H9 (cell line): ENCODE results near the gene TRIM61. TPM values are rescaled to one million over a fixed set of nuclear protein-coding genes. Genes with fewer than 3 reads are reported as not detected.

Source experiments
- DNase-seq: peaks from one replicate; pipeline ENCODE4 v3.0.0-alpha.2; 2017
- H2AFZ ChIP-seq: one replicate; pipeline ENCODE4 v1.6.1; 2013; ENCODE audit warnings: mild to moderate bottlenecking, low read length, control low read depth, moderate library complexity
- H2AK5ac ChIP-seq: 2 replicates; pipeline ENCODE4 v1.6.1; 2013; ENCODE audit warnings: low read length, control low read depth, mixed read lengths; ENCODE audit not compliant: insufficient read length
- H2BK120ac ChIP-seq: one replicate; pipeline ENCODE4 v1.6.1; 2013; ENCODE audit warnings: low read depth, mild to moderate bottlenecking, low read length, control low read depth, inconsistent platforms; ENCODE audit not compliant: poor library complexity, severe bottlenecking
- H2BK12ac ChIP-seq: 2 replicates; pipeline ENCODE4 v1.6.1; 2013; ENCODE audit warnings: low read length, control low read depth, mixed read lengths, low read depth; ENCODE audit not compliant: insufficient read length
- H2BK15ac ChIP-seq: 2 replicates; pipeline ENCODE4 v1.6.1; 2013; ENCODE audit warnings: low read depth, low read length, control low read depth
- H2BK20ac ChIP-seq: one replicate; pipeline ENCODE4 v1.6.1; 2013; ENCODE audit warnings: low read depth, mild to moderate bottlenecking, low read length, control low read depth, inconsistent platforms; ENCODE audit not compliant: poor library complexity, severe bottlenecking
- H2BK5ac ChIP-seq: 2 replicates; pipeline ENCODE4 v1.6.1; 2013; ENCODE audit warnings: low read length, control low read depth, mixed read lengths; ENCODE audit not compliant: insufficient read length
- H3K14ac ChIP-seq: 2 replicates; pipeline ENCODE4 v1.6.1; 2013; ENCODE audit warnings: low read length, control low read depth; ENCODE audit not compliant: insufficient read depth
- H3K18ac ChIP-seq: 2 replicates; pipeline ENCODE4 v1.6.1; 2013; ENCODE audit warnings: low read depth, mild to moderate bottlenecking, mixed read lengths, low read length, control low read depth; ENCODE audit not compliant: insufficient read length
- H3K23ac ChIP-seq: 2 replicates; pipeline ENCODE4 v1.6.1; 2013; ENCODE audit warnings: low read length, control low read depth, mixed read lengths, low read depth; ENCODE audit not compliant: insufficient read length
- H3K23me2 ChIP-seq: 2 replicates; pipeline ENCODE4 v1.6.1; 2013; ENCODE audit warnings: low read depth, mild to moderate bottlenecking, mixed read lengths, low read length, control low read depth; ENCODE audit not compliant: insufficient read length, poor library complexity, severe bottlenecking
- H3K27ac ChIP-seq: 2 replicates; pipeline ENCODE4 v1.5.1; 2013; ENCODE audit warnings: low read length, control low read depth, mixed read lengths, low read depth; ENCODE audit not compliant: insufficient read length
- H3K27me3 ChIP-seq: 2 replicates; pipeline ENCODE4 v1.6.1; 2013; ENCODE audit warnings: low read length, control low read depth, inconsistent platforms; ENCODE audit not compliant: insufficient read depth
- H3K4ac ChIP-seq: 2 replicates; pipeline ENCODE4 v1.6.1; 2013; ENCODE audit warnings: low read depth, mild to moderate bottlenecking, control low read depth, inconsistent platforms, low read length, moderate library complexity
- H3K4me1 ChIP-seq: 2 replicates; pipeline ENCODE4 v1.6.1; 2013; ENCODE audit warnings: low read length, control low read depth, inconsistent platforms; ENCODE audit not compliant: insufficient read depth
- H3K4me2 ChIP-seq: 2 replicates; pipeline ENCODE4 v1.6.1; 2013; ENCODE audit warnings: low read length, control low read depth, mixed read lengths; ENCODE audit not compliant: insufficient read length, insufficient read depth
- H3K56ac ChIP-seq: 2 replicates; pipeline ENCODE4 v1.6.1; 2013; ENCODE audit warnings: low read depth, mild to moderate bottlenecking, mixed read lengths, low read length, control low read depth; ENCODE audit not compliant: insufficient read length
- H3K79me1 ChIP-seq: 2 replicates; pipeline ENCODE4 v1.6.1; 2013; ENCODE audit warnings: low read depth, mild to moderate bottlenecking, moderate library complexity, low read length, control low read depth, inconsistent platforms; ENCODE audit not compliant: insufficient read depth, poor library complexity, severe bottlenecking
- H3K79me2 ChIP-seq: 2 replicates; pipeline ENCODE4 v1.6.1; 2013; ENCODE audit warnings: low read length, control low read depth, inconsistent platforms; ENCODE audit not compliant: insufficient read depth
- H3K9ac ChIP-seq: 2 replicates; pipeline ENCODE4 v1.6.1; 2013; ENCODE audit warnings: low read length, control low read depth, mixed read lengths; ENCODE audit not compliant: insufficient read length; ENCODE audit errors: extremely low read depth
- H3K9me3 ChIP-seq: one replicate; pipeline ENCODE4 v1.6.1; 2013; ENCODE audit warnings: low read depth, low read length, inconsistent platforms; ENCODE audit not compliant: control insufficient read depth
- H3T11ph ChIP-seq: one replicate; pipeline ENCODE4 v1.6.1; 2013; ENCODE audit warnings: mild to moderate bottlenecking, low read length, control low read depth, inconsistent platforms
- H4K20me1 ChIP-seq: one replicate; pipeline ENCODE4 v1.6.1; 2013; ENCODE audit not compliant: control insufficient read depth, insufficient read length, insufficient read depth
- H4K5ac ChIP-seq: 2 replicates; pipeline ENCODE4 v1.6.1; 2013; ENCODE audit warnings: low read depth, mild to moderate bottlenecking, mixed read lengths, low read length, control low read depth; ENCODE audit not compliant: insufficient read length
- H4K8ac ChIP-seq: replicated peaks from 2 replicates; pipeline ENCODE4 v1.6.1; 2013; ENCODE audit warnings: low read length, control low read depth, mixed read lengths, low read depth; ENCODE audit not compliant: insufficient read length
- H4K91ac ChIP-seq: 2 replicates; pipeline ENCODE4 v1.6.1; 2013; ENCODE audit warnings: low read depth, mild to moderate bottlenecking, moderate library complexity, mixed read lengths, low read length, control low read depth; ENCODE audit not compliant: insufficient read length
- H3K27ac Mint-ChIP-seq, 3 experiments: 2 replicates in 2 of 3; 3 replicates in 1 of 3; pipeline ENCODE4 v1.8.0; 2020 to 2021; ENCODE audit warnings: mixed read lengths in 3 of 3, mild to moderate bottlenecking in 1 of 3, moderate library complexity in 1 of 3
- H3K27me3 Mint-ChIP-seq: 2 replicates; pipeline ENCODE4 v1.8.0; 2021; ENCODE audit warnings: low read depth, mild to moderate bottlenecking, moderate library complexity, mixed read lengths
- H3K36me3 Mint-ChIP-seq, 3 experiments: 2 replicates in 2 of 3; 3 replicates in 1 of 3; pipeline ENCODE4 v1.8.0; 2020 to 2021; ENCODE audit warnings: low read depth in 3 of 3, mixed read lengths in 3 of 3; ENCODE audit not compliant: insufficient read depth in 1 of 3
- H3K4me1 Mint-ChIP-seq, 2 experiments: 2 replicates each; pipeline ENCODE4 v1.8.0; 2020; ENCODE audit warnings: mixed read lengths in 2 of 2
- H3K4me3 Mint-ChIP-seq, 2 experiments: 2 replicates in 1 of 2; 3 replicates in 1 of 2; pipeline ENCODE4 v1.8.0; 2020 to 2021; ENCODE audit warnings: mild to moderate bottlenecking in 2 of 2, mixed read lengths in 2 of 2, moderate library complexity in 1 of 2
- H3K9me3 Mint-ChIP-seq, 2 experiments: 2 replicates in 1 of 2; 3 replicates in 1 of 2; pipeline ENCODE4 v1.8.0; 2020; ENCODE audit warnings: mild to moderate bottlenecking in 2 of 2, mixed read lengths in 2 of 2, moderate library complexity in 1 of 2
- CTCF ChIP-seq: fragments of 200-600 bp; sonication (generic); conservative IDR thresholded peaks from 3 replicates; pipeline ENCODE4 v1.8.0; 2021; ENCODE audit warnings: antibody characterized with exemption, mild to moderate bottlenecking
- WGBS: extraction: QIAGEN DNeasy Blood & Tissue Kit; methylation state at CpG from one replicate; pipeline ENCODE4 v1.1.7; 2013; ENCODE audit warnings: missing lambda C conversion rate, low lambda C conversion rate, mixed read lengths; ENCODE audit not compliant: insufficient read length; ENCODE audit errors: extremely low coverage; 5-methylcytosine and 5-hydroxymethylcytosine counted together
- total RNA-seq: library from RNA; stranded (reverse); gene quantifications from 2 replicates; pipeline ENCODE4 v1.2.1, GENCODE V29; 2021

Gene TRIM61
- total RNA-seq, 1 experiment from 2014 or later = 0.52 TPM

- Histone ChIP-seq H3K79me2 (no peaks in the 10 kb centered on the region), H3T11ph (no peak overlapping the region), H2BK5ac (no peak overlapping the region), H3K9me3 (no peaks in the 10 kb centered on the region), H2BK12ac (no peak overlapping the region), H3K56ac (no peak overlapping the region), H3K18ac (no peak overlapping the region), H4K5ac (no peak overlapping the region), H3K9ac (no peak overlapping the region), H4K20me1 (no peaks in the 10 kb centered on the region), H2AFZ (no peak overlapping the region), H3K27ac (no peak overlapping the region), H4K91ac (no peak overlapping the region), H3K79me1 (no peaks in the 10 kb centered on the region), H3K4me1 (no peaks in the 10 kb centered on the region; the same call in 1 of the 2 replicates), H3K23ac (no peak overlapping the region), H3K23me2 (no peaks in the 10 kb centered on the region), H2BK120ac (no peak overlapping the region), H2BK20ac (no peak overlapping the region), H2BK15ac (no peak overlapping the region), H4K8ac (no peak overlapping the region), H3K4me2 (no peak overlapping the region), H2AK5ac (no peak overlapping the region), H3K27me3 (no peaks in the 10 kb centered on the region), H3K14ac (no peak overlapping the region), H3K4ac (no peak overlapping the region)
- TF ChIP-seq CTCF = no peak
- Mint-ChIP-seq H3K4me1 (peaks cover 13 to 24% of the 10 kb centered on the region in 2 experiments), H3K9me3 (no peaks in the 10 kb centered on the region), H3K36me3 (no peaks in the 10 kb centered on the region), H3K27me3 (no peaks in the 10 kb centered on the region), H3K4me3 (no peak overlapping the region), H3K27ac (no peak overlapping the region)
- WGBS = no CpG with 5 or more reads among the region's 6 CpGs
- no peak for DNase-seq
These were observed 20.5 kb upstream of the TRIM61 start for GRCh38 chr4:164997941-164998340.
